Activated CD8-positive, alpha-beta memory T cell treated with anti-CD3 and anti-CD28 coated beads for 36 hours (primary cell): ENCODE data around the gene RERE. TPM values are rescaled to one million over a fixed set of nuclear protein-coding genes. Genes with fewer than 3 reads are reported as not detected.

Source experiments
- CTCF ChIA-PET: fragments of 350-600 bp; sonication (Branson Sonifier 250); formaldehyde crosslinking; loops from one replicate; lab custom pipeline; 2021; ENCODE audit warnings: antibody characterized with exemption; lab: Charles Lee
- POLR2A ChIA-PET: fragments of 350-600 bp; sonication (Branson Sonifier 250); formaldehyde crosslinking; loops from one replicate; lab custom pipeline; 2021; ENCODE audit warnings: antibody characterized with exemption; lab: Charles Lee
- total RNA-seq, 2 experiments: library from RNA; stranded (reverse); gene quantifications; one replicate each; pipeline ENCODE4 v1.2.3, GENCODE V29; 2021

RERE gene
- total RNA-seq, 2 experiments from 2014 or later = 32.9 to 33.6 TPM

GRCh38 chr1:8342325-8342724 lies 475.1 kb downstream of the RERE start:
- POLR2A ChIA-PET = no interaction called here
- CTCF ChIA-PET = no interaction called here

GRCh38 chr1:8340448-8340847 lies 477.0 kb downstream of the RERE start:
- CTCF ChIA-PET = no interaction called here
- POLR2A ChIA-PET = no interaction called here

GRCh38 chr1:8339203-8339600 lies 478.2 kb downstream of the RERE start:
- ChIA-PET CTCF (interaction anchor here (0.5 to 1.2 kb wide), 2 partner anchors 9 to 706 kb away, joined by 3 to 5 read pairs; no protein-coding TSS in a partner anchor), POLR2A (no interaction called here)

GRCh38 chr1:8338526-8339202 lies 478.8 kb downstream of the RERE start:
- CTCF ChIA-PET = interaction anchor here (1.2 kb wide), 1 partner anchor 10 kb away, joined by 3 read pairs; no protein-coding TSS in a partner anchor
- POLR2A ChIA-PET = no interaction called here

- ChIA-PET CTCF (interaction anchor here (0.6 kb wide), 1 partner anchor 208 kb away, joined by 4 read pairs; no protein-coding TSS in a partner anchor), POLR2A (no interaction called here)
Measured at GRCh38 chr1:8337776-8338525, 479.5 kb downstream of the RERE start.

- ChIA-PET POLR2A (no interaction called here), CTCF (interaction anchor here (0.6 kb wide), 1 partner anchor 482 kb away, joined by 3 read pairs; the partner anchor contains the start of gene RERE)
Measured at GRCh38 chr1:8335246-8335645, 482.2 kb downstream of the RERE start.

GRCh38 chr1:8334106-8334851 lies 483.2 kb downstream of the RERE start:
- ChIA-PET CTCF (interaction anchor here (1.0 kb wide), 1 partner anchor 279 kb away, joined by 3 read pairs; no protein-coding TSS in a partner anchor), POLR2A (no interaction called here)

GRCh38 chr1:8333246-8333987 lies 484.0 kb downstream of the RERE start:
- POLR2A ChIA-PET = no interaction called here
- CTCF ChIA-PET = interaction anchor here (1.0 kb wide), 1 partner anchor 279 kb away, joined by 3 read pairs; no protein-coding TSS in a partner anchor

GRCh38 chr1:8332806-8333205 lies 484.6 kb downstream of the RERE start:
- POLR2A ChIA-PET = no interaction called here
- CTCF ChIA-PET = no interaction called here

- ChIA-PET POLR2A (no interaction called here), CTCF (interaction anchor here (0.6 kb wide), 1 partner anchor 395 kb away, joined by 3 read pairs; no protein-coding TSS in a partner anchor)
Measured at GRCh38 chr1:8330271-8331125, 486.9 kb downstream of the RERE start.

GRCh38 chr1:8329858-8330257 lies 487.6 kb downstream of the RERE start:
- ChIA-PET POLR2A (interaction anchor here (0.6 kb wide), 1 partner anchor 295 kb away, joined by 6 read pairs; no protein-coding TSS in a partner anchor), CTCF (interaction anchor here (0.6 kb wide), 1 partner anchor 396 kb away, joined by 3 read pairs; no protein-coding TSS in a partner anchor)

- POLR2A ChIA-PET = interaction anchor here (0.6 kb wide), 1 partner anchor 294 kb away, joined by 6 read pairs; no protein-coding TSS in a partner anchor
- CTCF ChIA-PET = interaction anchor here (0.6 kb wide), 2 partner anchors 396 to 523 kb away, joined by 3 read pairs; no protein-coding TSS in a partner anchor
Measured at GRCh38 chr1:8329439-8329838, 488.0 kb downstream of the RERE start.

- CTCF ChIA-PET = interaction anchor here (0.5 kb wide), 1 partner anchor 527 kb away, joined by 3 read pairs; no protein-coding TSS in a partner anchor
- POLR2A ChIA-PET = no interaction called here
Measured at GRCh38 chr1:8328271-8328670, 489.2 kb downstream of the RERE start.

- ChIA-PET CTCF (no interaction called here), POLR2A (no interaction called here)
Measured at GRCh38 chr1:8326265-8326664, 491.2 kb downstream of the RERE start.

GRCh38 chr1:8325771-8326170 lies 491.7 kb downstream of the RERE start:
- CTCF ChIA-PET = no interaction called here

GRCh38 chr1:8324176-8324810 lies 493.1 kb downstream of the RERE start:
- CTCF ChIA-PET = no interaction called here
- POLR2A ChIA-PET = interaction anchor here (0.5 kb wide), 1 partner anchor 56 kb away, joined by 3 read pairs; no protein-coding TSS in a partner anchor

More at GRCh38 chr1:8325771-8326170, 491.7 kb downstream of the RERE start:
- POLR2A ChIA-PET = interaction anchor here (0.6 kb wide), 1 partner anchor 116 kb away, joined by 4 read pairs; no protein-coding TSS in a partner anchor

GRCh38 chr1:8323706-8324105 lies 493.7 kb downstream of the RERE start:
- ChIA-PET POLR2A (no interaction called here), CTCF (no interaction called here)
